ENCODE results near the gene IL5. TPM values are rescaled to one million over a fixed set of nuclear protein-coding genes. Genes with fewer than 3 reads are reported as not detected.

Gene IL5
- total and polyA plus RNA-seq, 2 experiments from 2014 or later = not detected

DNA sequence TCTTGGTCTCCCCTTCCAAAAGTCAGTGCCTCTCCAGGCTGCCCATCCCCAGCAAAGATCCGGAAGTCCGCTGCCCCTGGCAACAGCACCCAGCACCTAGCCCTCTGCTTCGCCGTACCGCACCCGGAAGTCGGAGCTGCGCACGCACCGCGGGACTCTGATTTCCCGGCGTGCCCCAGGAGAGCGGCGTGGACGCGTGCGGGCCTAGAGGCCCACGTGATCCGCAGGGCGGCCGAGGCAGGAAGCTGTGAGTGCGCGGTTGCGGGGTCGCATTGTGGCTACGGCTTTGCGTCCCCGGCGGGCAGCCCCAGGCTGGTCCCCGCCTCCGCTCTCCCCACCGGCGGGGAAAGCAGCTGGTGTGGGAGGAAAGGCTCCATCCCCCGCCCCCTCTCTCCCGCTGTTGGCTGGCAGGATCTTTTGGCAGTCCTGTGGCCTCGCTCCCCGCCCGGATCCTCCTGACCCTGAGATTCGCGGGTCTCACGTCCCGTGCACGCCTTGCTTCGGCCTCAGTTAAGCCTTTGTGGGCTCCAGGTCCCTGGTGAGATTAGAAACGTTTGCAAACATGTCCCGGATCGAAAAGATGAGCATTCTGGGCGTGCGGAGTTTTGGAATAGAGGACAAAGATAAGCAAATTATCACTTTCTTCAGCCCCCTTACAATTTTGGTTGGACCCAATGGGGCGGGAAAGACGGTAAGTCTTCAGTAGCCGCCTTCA lies 13.6 kb upstream of the IL5 start, which contains the start of gene RAD50:
Gene RAD50 (plus strand): TSS at position 215 of the 715 bp plus-strand sequence. CDS start 348 bp downstream, at position 563.
- Histone ChIP-seq H3K4me3 (peak within 1 kb of the TSS; percentile 81), H3K79me2 (replicated peaks; ENCODE audit: insufficient read depth) (peaks cover 17% of the 10 kb centered on the region), H3K4me1 (ENCODE audit: insufficient read depth) (peaks cover 7% of the 10 kb centered on the region; the same call in 1 of the 2 replicates), H3K27me3 (ENCODE audit: insufficient read depth) (no peaks in the 10 kb centered on the region), H3K9me2 (ENCODE audit: insufficient read depth) (no peaks in the 10 kb centered on the region), H4K20me1 (replicated peaks; ENCODE audit: insufficient read depth) (no peaks in the 10 kb centered on the region), H3K27ac (ENCODE audit: low read depth) (peak within 1 kb of the TSS; percentile 84), H3K36me3 (ENCODE audit: insufficient read depth) (peaks cover 3% of the 10 kb centered on the region; the same call in 1 of the 2 replicates), H3K4me2 (peak within 1 kb of the TSS; percentile 75), H2AFZ (peak within 1 kb of the TSS; percentile 94), H3F3A (replicated peaks; ENCODE audit: low read depth) (0 out of 2 replicates have a peak, but pooled peaks cover 3% of the 10 kb centered on the region)
- ATAC-seq (peak; percentile 95), DNase-seq (ENCODE audit: low spot score) (peak; percentile 93)
- Mint-ChIP-seq H3K27me3 (ENCODE audit: insufficient read depth, low read depth, poor library complexity) (peaks cover 2% of the 10 kb centered on the region), H3K27ac (peak within 1 kb of the TSS; percentile 97), H3K4me1 (peaks cover 7% of the 10 kb centered on the region), H3K9me3 (no peaks in the 10 kb centered on the region; the same call in 2 of the 3 replicates), H3K4me3 (peak within 1 kb of the TSS; percentile 98), H3K36me3 (ENCODE audit: low read depth) (no peaks in the 10 kb centered on the region; the same call in 2 of the 3 replicates)
- TF ChIP-seq CREB1 (CRISPR knock-in tag; IDR thresholded peaks at IDR 0.05; ENCODE audit: low read depth) (peak; percentile 37; the same call in 1 of the 2 replicates), POLR2AphosphoS5 (IDR thresholded peaks at IDR 0.05; ENCODE audit: low read depth) (peak; percentile 91)
- TF ChIP-seq, protein P1, sequence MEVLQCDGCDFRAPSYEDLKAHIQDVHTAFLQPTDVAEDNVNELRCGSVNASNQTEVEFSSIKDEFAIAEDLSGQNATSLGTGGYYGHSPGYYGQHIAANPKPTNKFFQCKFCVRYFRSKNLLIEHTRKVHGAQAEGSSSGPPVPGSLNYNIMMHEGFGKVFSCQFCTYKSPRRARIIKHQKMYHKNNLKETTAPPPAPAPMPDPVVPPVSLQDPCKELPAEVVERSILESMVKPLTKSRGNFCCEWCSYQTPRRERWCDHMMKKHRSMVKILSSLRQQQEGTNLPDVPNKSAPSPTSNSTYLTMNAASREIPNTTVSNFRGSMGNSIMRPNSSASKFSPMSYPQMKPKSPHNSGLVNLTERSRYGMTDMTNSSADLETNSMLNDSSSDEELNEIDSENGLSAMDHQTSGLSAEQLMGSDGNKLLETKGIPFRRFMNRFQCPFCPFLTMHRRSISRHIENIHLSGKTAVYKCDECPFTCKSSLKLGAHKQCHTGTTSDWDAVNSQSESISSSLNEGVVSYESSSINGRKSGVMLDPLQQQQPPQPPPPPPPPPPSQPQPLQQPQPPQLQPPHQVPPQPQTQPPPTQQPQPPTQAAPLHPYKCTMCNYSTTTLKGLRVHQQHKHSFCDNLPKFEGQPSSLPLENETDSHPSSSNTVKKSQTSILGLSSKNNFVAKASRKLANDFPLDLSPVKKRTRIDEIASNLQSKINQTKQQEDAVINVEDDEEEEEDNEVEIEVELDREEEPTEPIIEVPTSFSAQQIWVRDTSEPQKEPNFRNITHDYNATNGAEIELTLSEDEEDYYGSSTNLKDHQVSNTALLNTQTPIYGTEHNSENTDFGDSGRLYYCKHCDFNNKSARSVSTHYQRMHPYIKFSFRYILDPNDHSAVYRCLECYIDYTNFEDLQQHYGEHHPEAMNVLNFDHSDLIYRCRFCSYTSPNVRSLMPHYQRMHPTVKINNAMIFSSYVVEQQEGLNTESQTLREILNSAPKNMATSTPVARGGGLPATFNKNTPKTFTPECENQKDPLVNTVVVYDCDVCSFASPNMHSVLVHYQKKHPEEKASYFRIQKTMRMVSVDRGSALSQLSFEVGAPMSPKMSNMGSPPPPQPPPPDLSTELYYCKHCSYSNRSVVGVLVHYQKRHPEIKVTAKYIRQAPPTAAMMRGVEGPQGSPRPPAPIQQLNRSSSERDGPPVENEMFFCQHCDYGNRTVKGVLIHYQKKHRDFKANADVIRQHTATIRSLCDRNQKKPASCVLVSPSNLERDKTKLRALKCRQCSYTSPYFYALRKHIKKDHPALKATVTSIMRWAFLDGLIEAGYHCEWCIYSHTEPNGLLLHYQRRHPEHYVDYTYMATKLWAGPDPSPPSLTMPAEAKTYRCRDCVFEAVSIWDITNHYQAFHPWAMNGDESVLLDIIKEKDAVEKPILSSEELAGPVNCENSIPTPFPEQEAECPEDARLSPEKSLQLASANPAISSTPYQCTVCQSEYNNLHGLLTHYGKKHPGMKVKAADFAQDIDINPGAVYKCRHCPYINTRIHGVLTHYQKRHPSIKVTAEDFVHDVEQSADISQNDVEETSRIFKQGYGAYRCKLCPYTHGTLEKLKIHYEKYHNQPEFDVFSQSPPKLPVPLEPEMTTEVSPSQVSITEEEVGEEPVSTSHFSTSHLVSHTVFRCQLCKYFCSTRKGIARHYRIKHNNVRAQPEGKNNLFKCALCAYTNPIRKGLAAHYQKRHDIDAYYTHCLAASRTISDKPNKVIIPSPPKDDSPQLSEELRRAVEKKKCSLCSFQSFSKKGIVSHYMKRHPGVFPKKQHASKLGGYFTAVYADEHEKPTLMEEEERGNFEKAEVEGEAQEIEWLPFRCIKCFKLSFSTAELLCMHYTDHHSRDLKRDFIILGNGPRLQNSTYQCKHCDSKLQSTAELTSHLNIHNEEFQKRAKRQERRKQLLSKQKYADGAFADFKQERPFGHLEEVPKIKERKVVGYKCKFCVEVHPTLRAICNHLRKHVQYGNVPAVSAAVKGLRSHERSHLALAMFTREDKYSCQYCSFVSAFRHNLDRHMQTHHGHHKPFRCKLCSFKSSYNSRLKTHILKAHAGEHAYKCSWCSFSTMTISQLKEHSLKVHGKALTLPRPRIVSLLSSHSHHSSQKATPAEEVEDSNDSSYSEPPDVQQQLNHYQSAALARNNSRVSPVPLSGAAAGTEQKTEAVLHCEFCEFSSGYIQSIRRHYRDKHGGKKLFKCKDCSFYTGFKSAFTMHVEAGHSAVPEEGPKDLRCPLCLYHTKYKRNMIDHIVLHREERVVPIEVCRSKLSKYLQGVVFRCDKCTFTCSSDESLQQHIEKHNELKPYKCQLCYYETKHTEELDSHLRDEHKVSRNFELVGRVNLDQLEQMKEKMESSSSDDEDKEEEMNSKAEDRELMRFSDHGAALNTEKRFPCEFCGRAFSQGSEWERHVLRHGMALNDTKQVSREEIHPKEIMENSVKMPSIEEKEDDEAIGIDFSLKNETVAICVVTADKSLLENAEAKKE (CRISPR knock-in tag; IDR thresholded peaks at IDR 0.05) = no peak
- TF ChIP-seq, protein P2, sequence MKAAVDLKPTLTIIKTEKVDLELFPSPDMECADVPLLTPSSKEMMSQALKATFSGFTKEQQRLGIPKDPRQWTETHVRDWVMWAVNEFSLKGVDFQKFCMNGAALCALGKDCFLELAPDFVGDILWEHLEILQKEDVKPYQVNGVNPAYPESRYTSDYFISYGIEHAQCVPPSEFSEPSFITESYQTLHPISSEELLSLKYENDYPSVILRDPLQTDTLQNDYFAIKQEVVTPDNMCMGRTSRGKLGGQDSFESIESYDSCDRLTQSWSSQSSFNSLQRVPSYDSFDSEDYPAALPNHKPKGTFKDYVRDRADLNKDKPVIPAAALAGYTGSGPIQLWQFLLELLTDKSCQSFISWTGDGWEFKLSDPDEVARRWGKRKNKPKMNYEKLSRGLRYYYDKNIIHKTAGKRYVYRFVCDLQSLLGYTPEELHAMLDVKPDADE (IDR thresholded peaks at IDR 0.05) = peak; percentile 80
